ENCODE measurements around the gene IL1RL2.

IL1RL2 gene

GRCh38 chr2:102238778-102239177 is 52.0 kb downstream of the IL1RL2 start:
- DNase-seq (ENCODE audit: low spot score): no peak

GRCh38 chr2:102239344-102239743 is 52.5 kb downstream of the IL1RL2 start:
- DNase-seq (ENCODE audit: low spot score): no peak

GRCh38 chr2:102240640-102241370 is 54.0 kb downstream of the IL1RL2 start:
- peak; percentile 84 for DNase-seq (ENCODE audit: low spot score)

GRCh38 chr2:102241616-102242305 is 54.9 kb downstream of the IL1RL2 start:
- DNase-seq (ENCODE audit: low spot score): no peak

GRCh38 chr2:102245266-102246151 is 58.7 kb downstream of the IL1RL2 start:
- no peak for DNase-seq (ENCODE audit: low spot score)

GRCh38 chr2:102250278-102250821 is 63.5 kb downstream of the IL1RL2 start:
- no peak for DNase-seq (ENCODE audit: low spot score)

- peak; percentile 28 for DNase-seq (ENCODE audit: low spot score)
Measured at GRCh38 chr2:102251042-102251848, 64.4 kb downstream of the IL1RL2 start.

GRCh38 chr2:102251849-102252203 is 65.0 kb downstream of the IL1RL2 start:
- DNase-seq (ENCODE audit: low spot score): no peak

GRCh38 chr2:102252236-102252635 is 65.4 kb downstream of the IL1RL2 start:
- no peak for DNase-seq (ENCODE audit: low spot score)

GRCh38 chr2:102253140-102253752 is 66.4 kb downstream of the IL1RL2 start:
- no peak for DNase-seq (ENCODE audit: low spot score)

GRCh38 chr2:102253753-102254150 is 66.9 kb downstream of the IL1RL2 start:
- no peak for DNase-seq (ENCODE audit: low spot score)

- DNase-seq (ENCODE audit: low spot score): no peak
Measured at GRCh38 chr2:102256276-102256675, 69.5 kb downstream of the IL1RL2 start.

GRCh38 chr2:102256874-102257462 is 70.1 kb downstream of the IL1RL2 start:
- no peak for DNase-seq (ENCODE audit: low spot score)

GRCh38 chr2:102258025-102258385 is 71.2 kb downstream of the IL1RL2 start:
- DNase-seq (ENCODE audit: low spot score): no peak

- DNase-seq (ENCODE audit: low spot score): no peak
Measured at GRCh38 chr2:102258386-102259074, 71.7 kb downstream of the IL1RL2 start.

GRCh38 chr2:102261467-102262135 is 74.8 kb downstream of the IL1RL2 start:
- DNase-seq (ENCODE audit: low spot score): no peak

GRCh38 chr2:102262216-102263129 is 75.7 kb downstream of the IL1RL2 start:
- DNase-seq (ENCODE audit: low spot score): no peak

- DNase-seq (ENCODE audit: low spot score): no peak
Measured at GRCh38 chr2:102264952-102265351, 78.1 kb downstream of the IL1RL2 start.

- DNase-seq (ENCODE audit: low spot score): no peak
Measured at GRCh38 chr2:102266204-102266603, 79.4 kb downstream of the IL1RL2 start.
